Immature natural killer cell (primary cell): Measurements from ENCODE around the gene CD99. TPM values are rescaled to one million over a fixed set of nuclear protein-coding genes. Genes with fewer than 3 reads are reported as not detected.
A peak's percentile ranks its signal among the peaks of the same experiment; 100 is the strongest.

Experiments used
- DNase-seq, 3 donors: peaks; one replicate each; pipeline ENCODE4 v3.0.0; 2022; ENCODE audit warnings: mixed read lengths in 1 of 3
- H3K27ac Mint-ChIP-seq, 6 donors: one replicate each; pipeline ENCODE4 v1.8.0; 2020; ENCODE audit warnings: mixed read lengths in 6 of 6, mild to moderate bottlenecking in 5 of 6, inconsistent platforms in 4 of 6, moderate library complexity in 3 of 6
- H3K27me3 Mint-ChIP-seq, 3 donors: one replicate each; pipeline ENCODE4 v1.8.0; 2020 to 2021; ENCODE audit warnings: low read depth in 3 of 3, mild to moderate bottlenecking in 3 of 3, mixed read lengths in 3 of 3, moderate library complexity in 3 of 3, inconsistent platforms in 1 of 3
- H3K36me3 Mint-ChIP-seq, 3 donors: one replicate each; pipeline ENCODE4 v1.8.0; 2020; ENCODE audit warnings: mixed read lengths in 3 of 3, inconsistent platforms in 2 of 3, mild to moderate bottlenecking in 2 of 3
- H3K4me1 Mint-ChIP-seq, 2 donors: one replicate each; pipeline ENCODE4 v1.8.0; 2020; ENCODE audit warnings: inconsistent platforms in 2 of 2, mild to moderate bottlenecking in 2 of 2, mixed read lengths in 2 of 2, moderate library complexity in 1 of 2
- H3K4me3 Mint-ChIP-seq, 5 donors: one replicate each; pipeline ENCODE4 v1.8.0; 2020; ENCODE audit warnings: mild to moderate bottlenecking in 5 of 5, mixed read lengths in 5 of 5, inconsistent platforms in 3 of 5, moderate library complexity in 3 of 5
- H3K9me3 Mint-ChIP-seq, 6 donors: one replicate each; pipeline ENCODE4 v1.8.0; 2020; ENCODE audit warnings: mild to moderate bottlenecking in 6 of 6, mixed read lengths in 6 of 6, inconsistent platforms in 4 of 6, moderate library complexity in 3 of 6
- polyA plus RNA-seq, 3 donors: library from polyadenylated mRNA; unstranded; fragments of 300-500 nt; fragmentation: Illumina TruSeq; gene quantifications; one replicate each; pipeline ENCODE4 v1.2.3, GENCODE V29; 2021

Gene CD99
- polyA plus RNA-seq: 100 to 1,000 TPM; 479 to 672 (median 543) TPM

DNA sequence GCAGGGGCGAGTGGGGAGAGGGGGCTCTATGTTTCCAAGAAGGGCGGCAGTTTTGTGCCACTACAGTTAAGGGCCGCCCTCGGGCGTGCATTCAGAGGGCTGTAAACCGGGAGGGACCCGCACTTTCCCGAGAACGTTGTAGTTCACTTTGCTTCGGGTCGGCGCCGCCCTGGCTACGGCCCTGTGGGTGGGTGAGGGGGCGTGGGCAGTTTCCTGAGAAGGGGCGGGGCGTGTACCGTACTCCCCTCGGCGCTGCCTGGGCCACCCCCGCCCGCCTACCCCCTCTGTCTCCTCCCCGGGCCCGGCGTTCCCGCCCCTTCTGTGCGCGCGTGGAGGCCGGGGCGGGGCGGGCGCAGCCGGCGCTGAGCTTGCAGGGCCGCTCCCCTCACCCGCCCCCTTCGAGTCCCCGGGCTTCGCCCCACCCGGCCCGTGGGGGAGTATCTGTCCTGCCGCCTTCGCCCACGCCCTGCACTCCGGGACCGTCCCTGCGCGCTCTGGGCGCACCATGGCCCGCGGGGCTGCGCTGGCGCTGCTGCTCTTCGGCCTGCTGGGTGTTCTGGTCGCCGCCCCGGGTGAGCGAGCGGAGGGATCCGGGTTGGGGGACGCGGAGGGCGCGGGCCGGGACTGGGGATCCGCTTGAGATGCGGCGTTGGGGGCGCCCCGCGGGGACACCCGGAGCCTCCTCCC is at the start of gene CD99:
Gene CD99 (plus strand): TSS at position 440 of the 687 bp plus-strand sequence. CDS start 66 bp downstream, at position 506.
- peak; percentile 83 to 90 (median 86) for DNase-seq
- H3K36me3 Mint-ChIP-seq: no peaks in the 10 kb centered on the region
- H3K9me3 Mint-ChIP-seq: no peaks in the 10 kb centered on the region
- peaks cover 43% of the 10 kb centered on the region in 2 donors for H3K4me1 Mint-ChIP-seq
- peaks cover 2 to 3% (median 2%) of the 10 kb centered on the region in 3 donors for H3K27me3 Mint-ChIP-seq
- peak within 1 kb of the TSS; percentile 91 to 99 (median 98) for H3K4me3 Mint-ChIP-seq
- peak within 1 kb of the TSS; percentile 87 to 95 (median 90) for H3K27ac Mint-ChIP-seq

GRCh38 chrX:2642146-2642545 is 48.9 kb upstream of the CD99 start:
- H3K27me3 Mint-ChIP-seq: peaks cover 0 to 2% (median 0%) of the 10 kb centered on the region in 3 donors
- DNase-seq: no peak
- H3K4me1 Mint-ChIP-seq: peaks cover 0 to 7% of the 10 kb centered on the region in 2 donors
- no peaks in the 10 kb centered on the region for H3K9me3 Mint-ChIP-seq
- H3K4me3 Mint-ChIP-seq: no peak overlapping the region
- peaks cover 10 to 23% (median 23%) of the 10 kb centered on the region in 3 donors for H3K36me3 Mint-ChIP-seq
- H3K27ac Mint-ChIP-seq: no peak overlapping the region

DNA sequence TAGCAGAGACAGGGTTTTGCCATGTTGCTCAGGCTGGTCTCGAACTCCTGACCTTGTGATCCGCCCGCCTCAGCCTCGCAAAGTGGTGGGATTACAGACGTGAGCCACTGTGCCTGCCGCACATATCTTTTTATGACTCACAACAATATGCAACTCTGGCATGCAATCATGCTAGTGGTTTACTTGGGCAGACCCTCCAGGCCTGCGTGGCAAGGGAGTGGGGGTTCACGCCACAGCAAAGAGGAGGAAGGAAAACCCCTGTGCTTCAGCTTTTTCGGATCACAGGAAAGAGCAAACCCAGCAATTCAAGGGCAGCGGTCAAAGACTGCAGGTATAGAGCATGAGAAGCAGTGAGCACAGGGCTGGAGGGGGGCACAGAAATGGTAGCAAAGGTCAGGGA is 48.3 kb upstream of the CD99 start:
- Mint-ChIP-seq H3K9me3 (no peaks in the 10 kb centered on the region), H3K36me3 (peaks cover 10 to 30% (median 30%) of the 10 kb centered on the region in 3 donors), H3K4me1 (peaks cover 0 to 5% of the 10 kb centered on the region in 2 donors), H3K27me3 (peaks cover 0 to 2% (median 0%) of the 10 kb centered on the region in 3 donors), H3K27ac (peak overlapping the region in 1 of 6 donors; percentile 29), H3K4me3 (no peak overlapping the region)
- DNase-seq: no peak

GRCh38 chrX:2643880-2644279 is 47.2 kb upstream of the CD99 start:
- no peaks in the 10 kb centered on the region for H3K27me3 Mint-ChIP-seq
- H3K9me3 Mint-ChIP-seq: no peaks in the 10 kb centered on the region
- no peaks in the 10 kb centered on the region for H3K4me1 Mint-ChIP-seq
- no peak for DNase-seq
- no peak overlapping the region for H3K4me3 Mint-ChIP-seq
- peaks cover 10 to 34% (median 31%) of the 10 kb centered on the region in 3 donors for H3K36me3 Mint-ChIP-seq
- no peak overlapping the region for H3K27ac Mint-ChIP-seq

DNA sequence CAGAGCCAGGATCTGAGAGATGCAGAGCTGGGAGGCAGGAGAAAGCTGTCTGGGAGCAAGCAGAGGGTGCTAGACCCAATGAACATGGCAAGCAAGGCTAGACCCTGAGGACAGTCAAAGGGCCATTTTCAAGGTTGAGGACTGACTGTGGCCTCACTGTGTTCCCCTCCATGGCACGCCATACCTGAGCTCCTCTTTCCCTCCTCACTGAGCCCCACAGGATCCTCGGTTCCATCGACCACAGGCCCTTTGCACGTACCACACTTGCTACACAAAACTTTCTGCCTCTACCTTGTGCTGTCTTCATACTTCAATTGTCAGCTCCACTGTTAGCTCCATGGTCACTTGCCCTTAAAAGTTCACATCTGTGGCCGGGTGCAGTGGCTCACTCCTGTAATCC is 45.5 kb upstream of the CD99 start:
- no peaks in the 10 kb centered on the region for H3K4me1 Mint-ChIP-seq

GRCh38 chrX:2647627-2648026 is 43.5 kb upstream of the CD99 start:
- DNase-seq: no peak
- H3K27ac Mint-ChIP-seq: peak overlapping the region in 1 of 6 donors; percentile 23
- peaks cover 0 to 2% (median 0%) of the 10 kb centered on the region in 3 donors for H3K27me3 Mint-ChIP-seq
- no peak overlapping the region for H3K4me3 Mint-ChIP-seq
- H3K4me1 Mint-ChIP-seq: no peaks in the 10 kb centered on the region
- H3K36me3 Mint-ChIP-seq: peaks cover 3 to 35% (median 19%) of the 10 kb centered on the region in 3 donors
- H3K9me3 Mint-ChIP-seq: no peaks in the 10 kb centered on the region

More for the DNA sequence above, 45.5 kb upstream of the CD99 start:
- Mint-ChIP-seq H3K9me3 (no peaks in the 10 kb centered on the region), H3K27me3 (no peaks in the 10 kb centered on the region), H3K36me3 (peaks cover 7 to 38% (median 23%) of the 10 kb centered on the region in 3 donors), H3K27ac (no peak overlapping the region), H3K4me3 (no peak overlapping the region)
- DNase-seq: no peak

- DNase-seq: no peak
- no peaks in the 10 kb centered on the region for H3K9me3 Mint-ChIP-seq
- peak overlapping the region in 1 of 6 donors; percentile 17 for H3K27ac Mint-ChIP-seq
- no peaks in the 10 kb centered on the region for H3K4me1 Mint-ChIP-seq
- H3K27me3 Mint-ChIP-seq: peaks cover 0 to 2% (median 0%) of the 10 kb centered on the region in 3 donors
- H3K4me3 Mint-ChIP-seq: no peak overlapping the region
- H3K36me3 Mint-ChIP-seq: peaks cover 3 to 40% (median 19%) of the 10 kb centered on the region in 3 donors
These were observed 41.1 kb upstream of the CD99 start for GRCh38 chrX:2650037-2650436.

- Mint-ChIP-seq H3K27ac (no peak overlapping the region), H3K4me3 (no peak overlapping the region), H3K27me3 (peaks cover 0 to 2% (median 0%) of the 10 kb centered on the region in 3 donors), H3K9me3 (no peaks in the 10 kb centered on the region), H3K4me1 (no peaks in the 10 kb centered on the region), H3K36me3 (peaks cover 3 to 32% (median 19%) of the 10 kb centered on the region in 3 donors)
- DNase-seq: no peak
These were observed 40.2 kb upstream of the CD99 start for GRCh38 chrX:2650865-2651264.

GRCh38 chrX:2652106-2652505 is 39.0 kb upstream of the CD99 start:
- no peak for DNase-seq
- Mint-ChIP-seq H3K27ac (no peak overlapping the region), H3K27me3 (peaks cover 0 to 2% (median 0%) of the 10 kb centered on the region in 3 donors), H3K4me1 (no peaks in the 10 kb centered on the region), H3K4me3 (no peak overlapping the region), H3K36me3 (peaks cover 3 to 26% (median 11%) of the 10 kb centered on the region in 3 donors), H3K9me3 (no peaks in the 10 kb centered on the region)

DNA sequence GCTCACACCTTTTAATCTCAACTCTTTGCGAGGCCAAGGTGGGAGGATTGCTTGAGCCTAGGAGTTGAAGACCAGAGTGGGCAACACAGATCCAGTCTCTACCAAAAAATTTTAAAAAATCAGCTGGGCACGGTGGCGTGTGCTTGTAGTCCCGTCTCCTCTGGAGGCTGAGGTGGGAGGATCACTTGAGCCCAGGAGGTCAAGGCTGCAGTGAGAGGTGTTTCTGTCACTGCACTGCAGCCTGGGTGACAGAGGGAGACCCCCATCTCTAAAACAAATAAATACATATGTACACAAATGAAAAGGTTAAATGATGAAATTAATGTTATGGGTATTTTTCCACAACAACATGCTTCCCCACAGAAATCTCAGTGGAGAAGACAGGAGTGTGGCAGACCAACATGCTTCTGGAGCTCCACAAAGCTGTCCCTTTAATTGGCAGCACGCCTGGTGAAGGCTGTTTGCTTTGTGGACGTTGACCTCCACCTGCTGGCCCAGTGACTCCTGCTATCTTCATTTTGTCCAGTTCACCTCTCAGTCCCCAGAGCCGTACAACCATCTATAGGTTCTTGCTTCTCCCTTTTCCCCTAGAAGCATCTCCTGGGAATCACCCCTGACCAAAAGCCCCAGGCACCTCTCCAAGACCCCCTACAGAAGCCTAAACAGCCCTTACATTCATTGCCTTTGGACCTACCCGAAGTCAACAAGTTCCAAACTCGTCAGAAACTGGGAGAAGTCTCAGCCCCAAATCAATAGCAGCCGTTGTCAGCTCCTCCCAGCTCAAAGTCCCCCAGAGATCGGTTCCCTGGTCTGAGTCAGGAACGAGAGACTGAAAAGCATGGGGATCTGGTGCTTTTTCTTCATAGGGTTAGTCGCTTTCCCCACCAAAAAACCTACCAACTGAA is 36.4 kb upstream of the CD99 start:
- Mint-ChIP-seq H3K4me3 (no peak overlapping the region), H3K27me3 (peaks cover 0 to 2% (median 0%) of the 10 kb centered on the region in 3 donors), H3K36me3 (peaks cover 0 to 17% (median 3%) of the 10 kb centered on the region in 3 donors), H3K27ac (peak overlapping the region in 1 of 6 donors; percentile 57), H3K9me3 (no peaks in the 10 kb centered on the region), H3K4me1 (no peaks in the 10 kb centered on the region)
- DNase-seq: no peak

GRCh38 chrX:2656257-2656836 is 34.7 kb upstream of the CD99 start:
- no peaks in the 10 kb centered on the region for H3K27me3 Mint-ChIP-seq
- H3K27ac Mint-ChIP-seq: no peak overlapping the region
- no peaks in the 10 kb centered on the region for H3K4me1 Mint-ChIP-seq
- H3K4me3 Mint-ChIP-seq: no peak overlapping the region
- DNase-seq: no peak
- H3K9me3 Mint-ChIP-seq: no peaks in the 10 kb centered on the region
- peaks cover 0 to 7% (median 0%) of the 10 kb centered on the region in 3 donors for H3K36me3 Mint-ChIP-seq

DNA sequence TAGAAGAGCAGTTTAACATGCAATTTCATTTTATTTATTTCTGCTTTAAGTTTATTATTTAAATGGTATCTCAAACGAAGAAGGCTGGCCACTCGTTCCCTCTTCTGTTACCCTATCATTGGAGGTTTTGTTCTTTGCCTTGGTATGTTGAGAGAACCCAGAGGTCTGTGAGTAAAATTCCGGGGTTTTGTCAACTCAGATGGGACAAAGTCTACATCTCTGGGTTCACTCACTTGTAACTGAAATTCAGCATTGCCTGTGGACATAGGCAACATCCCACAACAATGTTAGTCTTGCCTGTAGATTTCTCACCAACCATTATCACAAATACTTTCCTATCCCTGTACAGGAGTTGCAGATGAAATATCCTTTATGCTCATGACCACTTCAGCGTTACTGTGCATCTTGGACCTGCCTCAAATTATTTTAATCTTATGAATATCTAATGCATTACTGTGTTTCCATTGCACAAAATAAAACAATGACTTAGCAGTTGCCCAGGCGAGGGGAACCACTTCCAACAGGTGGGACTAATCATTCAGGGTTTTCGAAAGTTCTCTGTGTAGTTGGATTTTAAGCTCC is 33.5 kb upstream of the CD99 start:
- H3K27me3 Mint-ChIP-seq: no peaks in the 10 kb centered on the region
- H3K9me3 Mint-ChIP-seq: no peaks in the 10 kb centered on the region
- peaks cover 0 to 7% (median 0%) of the 10 kb centered on the region in 3 donors for H3K36me3 Mint-ChIP-seq
- H3K27ac Mint-ChIP-seq: no peak overlapping the region
- no peak for DNase-seq
- H3K4me3 Mint-ChIP-seq: no peak overlapping the region
- no peaks in the 10 kb centered on the region for H3K4me1 Mint-ChIP-seq

- Mint-ChIP-seq H3K4me1 (no peaks in the 10 kb centered on the region), H3K27me3 (no peaks in the 10 kb centered on the region), H3K36me3 (peaks cover 0 to under 1% (median 0%) of the 10 kb centered on the region in 3 donors), H3K27ac (peak overlapping the region in 2 of 6 donors; percentile 17 to 20), H3K9me3 (no peaks in the 10 kb centered on the region), H3K4me3 (no peak overlapping the region)
- no peak for DNase-seq
These were observed 32.4 kb upstream of the CD99 start for GRCh38 chrX:2658585-2659292.
